T-helper 17 cell (primary cell): ENCODE measurements around the gene NR2F2. TPM values are rescaled to one million over a fixed set of nuclear protein-coding genes. Genes with fewer than 3 reads are reported as not detected.

Experiments used
- ATAC-seq: fragments of 150-1000 bp; cut with Tn5 transposase; 2 replicates; pipeline ENCODE4 v1.10.0; 2021; ENCODE audit warnings: mild to moderate bottlenecking, moderate library complexity
- DNase-seq, 3 donors: peaks; one replicate each; pipeline versions ENCODE4 v3.0.0 to v3.0.0-alpha.2; 2020 to 2021
- H3K9me3 ChIP-seq: one replicate; pipeline ENCODE4 v1.7.0; 2013; ENCODE audit warnings: low read length, mild to moderate bottlenecking; ENCODE audit not compliant: control insufficient read depth, poor library complexity, severe bottlenecking
- H3K27ac Mint-ChIP-seq: one replicate; pipeline ENCODE4 v1.8.0; 2022; ENCODE audit warnings: mild to moderate bottlenecking, moderate library complexity, mixed read lengths
- H3K27me3 Mint-ChIP-seq: one replicate; pipeline ENCODE4 v1.8.0; 2022; ENCODE audit warnings: mixed read lengths
- H3K36me3 Mint-ChIP-seq: one replicate; pipeline ENCODE4 v1.8.0; 2022; ENCODE audit warnings: low read depth, mixed read lengths
- H3K4me1 Mint-ChIP-seq: one replicate; pipeline ENCODE4 v1.8.0; 2022; ENCODE audit warnings: mild to moderate bottlenecking, mixed read lengths
- H3K4me3 Mint-ChIP-seq: one replicate; pipeline ENCODE4 v1.8.0; 2022; ENCODE audit warnings: mild to moderate bottlenecking, moderate library complexity, mixed read lengths
- total RNA-seq, 4 donors: library from RNA in 2 of 4; stranded (reverse) in 2 of 4; gene quantifications; one replicate each; pipeline ENCODE4 v1.2.3 and lab custom pipeline; 2022 to 2026

The NR2F2 gene
- total RNA-seq, 2 donors from 2014 or later: not detected

DNA sequence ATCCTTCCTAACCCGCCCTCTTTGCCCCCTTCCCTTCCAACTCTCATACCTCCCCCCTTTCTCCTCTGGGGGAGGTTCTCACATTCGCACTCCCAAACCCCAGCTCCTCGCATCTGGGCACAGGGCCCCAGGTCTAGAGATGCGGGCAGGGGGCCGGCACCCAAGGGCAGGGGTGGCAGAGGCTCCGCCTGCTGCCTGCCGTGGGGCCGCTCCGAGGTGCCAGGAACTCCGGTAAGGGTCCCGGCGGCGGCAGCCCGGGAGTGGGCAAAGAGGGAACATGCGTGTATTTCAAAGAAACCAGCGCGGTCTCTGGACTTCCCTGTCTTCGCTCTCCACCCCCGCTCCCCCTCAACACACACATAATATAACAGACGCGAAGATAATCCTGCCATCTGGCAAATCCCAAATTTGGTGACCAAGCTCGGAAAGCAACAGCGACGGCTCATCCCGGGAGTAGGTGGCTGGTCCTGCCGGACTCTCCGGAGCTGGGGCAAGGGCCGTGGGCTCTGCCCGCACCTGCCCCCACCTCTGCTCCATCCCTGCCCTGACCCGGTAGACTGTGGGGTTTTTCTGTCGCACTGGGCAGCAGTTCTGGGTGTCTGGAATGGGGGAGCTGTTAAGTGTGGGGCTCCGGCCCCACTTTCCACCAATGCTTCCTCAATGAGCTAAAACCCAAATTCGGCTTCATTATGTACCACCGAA, 31.0 kb downstream of the NR2F2 start:
- Mint-ChIP-seq H3K4me3 (peak overlapping the region; percentile 5), H3K36me3 (no peaks in the 10 kb centered on the region), H3K27me3 (peaks cover 77% of the 10 kb centered on the region), H3K27ac (no peak overlapping the region), H3K4me1 (peaks cover 9% of the 10 kb centered on the region)
- H3K9me3 ChIP-seq: no peaks in the 10 kb centered on the region
- ATAC-seq: no peak
- DNase-seq: no peak

DNA sequence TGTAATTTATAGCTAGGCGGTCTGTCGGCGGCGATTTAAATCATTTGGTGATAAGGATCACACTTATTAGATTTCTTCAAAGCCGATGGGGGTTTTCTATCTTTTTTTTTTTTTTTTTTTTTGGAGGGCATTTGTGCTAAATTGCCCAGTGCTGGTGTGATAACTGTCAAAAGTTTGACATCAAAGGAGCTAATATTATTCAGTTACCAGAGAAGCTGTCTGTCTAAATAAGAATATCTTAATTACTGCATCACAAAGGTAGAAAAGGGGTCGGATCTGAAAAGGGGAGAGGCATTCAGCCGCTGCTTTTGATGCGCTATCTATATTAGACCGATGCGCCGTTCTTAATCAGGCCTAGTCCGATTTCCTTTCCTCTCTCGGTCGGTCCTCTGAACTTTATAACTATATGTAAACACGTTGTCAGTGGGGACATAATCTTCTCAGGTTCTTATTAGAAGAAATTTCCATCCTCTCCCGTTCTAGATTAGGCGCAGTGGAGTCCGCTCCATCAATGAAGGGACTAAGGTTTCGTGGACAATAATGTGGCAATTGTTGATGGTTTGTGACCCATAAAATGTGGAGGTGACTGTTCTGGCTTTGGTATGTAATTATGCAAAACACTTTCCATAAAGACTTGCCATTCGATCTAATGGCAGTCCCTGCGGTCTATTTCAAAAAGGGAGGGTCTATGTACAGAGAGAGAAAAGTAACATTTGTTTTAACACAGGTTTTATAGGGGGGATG, 31.7 kb downstream of the NR2F2 start:
- ATAC-seq (no peak), DNase-seq (no peak)
- H3K27ac Mint-ChIP-seq: no peak overlapping the region
- H3K9me3 ChIP-seq: no peaks in the 10 kb centered on the region
- H3K4me3 Mint-ChIP-seq: no peak overlapping the region
- peaks cover 79% of the 10 kb centered on the region for H3K27me3 Mint-ChIP-seq
- H3K4me1 Mint-ChIP-seq: peaks cover 6% of the 10 kb centered on the region
- no peaks in the 10 kb centered on the region for H3K36me3 Mint-ChIP-seq

GRCh38 chr15:96362755-96363651, 32.5 kb downstream of the NR2F2 start:
- ATAC-seq (no peak), DNase-seq (no peak)
- Mint-ChIP-seq H3K27me3 (peaks cover 79% of the 10 kb centered on the region), H3K4me1 (peaks cover 2% of the 10 kb centered on the region), H3K4me3 (no peak overlapping the region), H3K36me3 (no peaks in the 10 kb centered on the region), H3K27ac (no peak overlapping the region)
- H3K9me3 ChIP-seq: no peaks in the 10 kb centered on the region

- ATAC-seq (no peak), DNase-seq (no peak)
- H3K27ac Mint-ChIP-seq: no peak overlapping the region
- H3K9me3 ChIP-seq: no peaks in the 10 kb centered on the region
- H3K4me1 Mint-ChIP-seq: no peaks in the 10 kb centered on the region
- H3K27me3 Mint-ChIP-seq: peaks cover 79% of the 10 kb centered on the region
- H3K4me3 Mint-ChIP-seq: no peak overlapping the region
- H3K36me3 Mint-ChIP-seq: peaks cover 2% of the 10 kb centered on the region
These were observed 33.2 kb downstream of the NR2F2 start for GRCh38 chr15:96363707-96364106.

DNA sequence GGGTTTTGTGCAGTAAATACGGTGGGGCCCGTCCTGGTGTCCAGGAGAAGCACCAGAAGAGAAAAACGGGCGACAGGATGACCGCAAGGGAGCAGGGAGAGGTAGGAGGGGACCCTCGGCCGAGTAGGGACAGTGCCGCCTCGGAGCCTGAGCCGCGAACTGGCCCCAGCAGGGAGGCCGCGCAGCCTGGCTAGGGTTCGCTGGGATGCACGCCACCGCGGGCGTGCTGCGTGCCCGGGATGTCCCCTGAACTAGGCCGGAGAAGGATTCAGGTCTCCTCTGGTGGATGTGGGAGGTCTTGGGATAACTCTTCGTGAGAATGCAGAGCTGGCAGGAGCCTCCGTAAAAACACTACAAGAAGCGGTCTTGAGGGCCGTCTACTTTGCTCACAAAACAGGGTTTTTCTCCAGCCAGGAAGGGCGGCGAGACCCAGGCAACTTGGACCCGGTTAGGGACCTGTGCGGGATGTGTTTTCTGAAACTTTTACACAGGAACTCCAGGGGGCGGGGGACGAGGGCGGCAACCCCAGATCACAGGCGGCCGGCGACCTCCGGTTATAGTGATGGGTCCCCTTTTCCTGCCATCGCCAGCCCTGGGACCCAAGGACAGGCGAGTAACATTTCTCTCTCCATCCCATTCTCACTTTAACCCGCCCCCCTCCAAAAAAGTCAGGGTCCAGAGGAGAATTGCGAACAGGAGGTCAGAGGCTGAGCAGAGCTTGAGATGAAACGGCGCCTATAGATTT, 35.5 kb downstream of the NR2F2 start:
- DNase-seq (no peak), ATAC-seq (no peak)
- Mint-ChIP-seq H3K27ac (no peak overlapping the region), H3K4me3 (no peak overlapping the region), H3K36me3 (peaks cover 2% of the 10 kb centered on the region), H3K4me1 (no peaks in the 10 kb centered on the region), H3K27me3 (peaks cover 89% of the 10 kb centered on the region)
- no peaks in the 10 kb centered on the region for H3K9me3 ChIP-seq

DNA sequence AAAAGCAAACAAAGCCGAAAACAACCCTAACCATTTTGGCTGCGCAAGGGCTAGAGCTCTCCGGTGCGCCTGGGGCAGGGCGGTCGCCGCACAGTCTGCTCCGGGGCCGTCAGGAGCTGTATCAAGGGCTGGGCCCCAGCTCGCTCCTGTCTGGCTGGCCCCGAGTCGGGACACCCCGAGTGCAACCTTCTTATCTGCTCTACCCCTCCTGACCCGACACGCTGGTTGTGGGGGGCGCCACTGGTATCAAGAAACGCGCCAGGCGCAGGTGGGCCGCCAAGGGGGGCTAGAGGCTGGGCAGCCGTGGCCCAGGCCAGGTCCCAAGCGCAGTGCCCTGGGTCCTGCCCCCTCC, 36.0 kb downstream of the NR2F2 start:
- Mint-ChIP-seq H3K4me3 (no peak overlapping the region), H3K36me3 (peaks cover 2% of the 10 kb centered on the region), H3K27ac (no peak overlapping the region), H3K27me3 (peaks cover 83% of the 10 kb centered on the region), H3K4me1 (no peaks in the 10 kb centered on the region)
- no peaks in the 10 kb centered on the region for H3K9me3 ChIP-seq
- DNase-seq (no peak), ATAC-seq (no peak)

DNA sequence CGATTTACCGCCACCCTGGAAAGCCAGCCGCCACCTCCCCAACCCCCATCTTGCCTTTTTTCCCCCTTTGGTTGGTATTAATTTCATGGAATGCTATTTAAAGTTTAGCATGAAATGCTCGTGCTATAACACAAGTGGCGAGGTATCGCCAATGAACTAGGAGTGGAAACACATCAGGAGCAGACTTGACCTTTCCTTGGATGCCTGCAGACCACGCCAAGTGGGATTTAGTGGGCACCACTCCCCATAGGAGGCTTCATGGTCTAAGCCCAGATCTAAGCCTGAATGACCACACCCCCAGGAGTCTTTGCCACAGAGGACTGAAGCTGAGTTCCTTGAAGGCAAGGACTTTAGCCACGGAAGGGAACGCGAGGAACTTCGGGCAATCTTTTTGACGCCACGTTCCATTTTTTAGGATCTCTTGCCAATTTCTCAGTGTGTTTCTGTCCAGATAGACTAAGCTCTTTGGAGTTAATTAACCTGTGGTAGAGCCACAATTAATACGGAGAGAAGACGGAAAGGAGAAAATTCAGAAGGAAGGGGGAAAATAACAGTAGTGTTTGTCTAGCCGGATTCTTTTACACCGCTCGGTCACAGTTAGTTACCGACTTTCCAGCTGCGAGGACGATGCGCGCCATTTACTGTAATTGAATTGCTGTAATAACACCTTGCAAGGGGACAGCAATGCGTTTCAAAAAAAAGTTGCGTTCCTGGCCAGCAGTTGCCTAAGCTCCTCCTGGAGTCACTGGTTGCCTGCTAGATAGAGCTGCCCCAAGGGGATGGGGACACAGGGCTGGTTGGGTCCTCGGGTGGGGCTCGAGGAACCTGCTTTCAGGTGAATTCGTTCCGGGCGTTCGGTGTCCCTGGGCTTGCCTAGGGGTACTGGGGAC, 37.1 kb downstream of the NR2F2 start:
- ATAC-seq: no peak

DNA sequence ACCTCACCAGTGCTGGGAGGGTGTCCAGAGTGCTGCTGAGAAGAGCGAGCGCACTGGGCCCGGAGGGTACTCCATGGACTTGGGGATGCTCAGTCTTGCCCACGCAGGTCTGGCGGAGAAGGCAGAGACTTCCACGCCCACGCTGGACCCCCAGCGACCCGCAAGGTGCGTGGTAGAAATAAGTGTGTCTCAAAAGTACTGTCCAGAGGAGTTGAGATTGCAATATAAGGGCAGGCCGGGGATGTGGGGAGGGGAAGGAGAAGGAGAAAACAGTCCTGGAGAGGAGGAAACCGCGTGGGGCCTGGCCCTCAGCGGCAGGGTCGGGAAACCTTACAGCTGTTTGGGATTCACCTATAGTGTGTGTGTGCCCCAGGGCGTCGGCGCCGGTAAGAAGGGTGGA, 38.9 kb downstream of the NR2F2 start:
- H3K9me3 ChIP-seq: no peaks in the 10 kb centered on the region
- no peak for ATAC-seq
- H3K4me3 Mint-ChIP-seq: no peak overlapping the region
- DNase-seq: no peak
- peaks cover 2% of the 10 kb centered on the region for H3K36me3 Mint-ChIP-seq
- H3K4me1 Mint-ChIP-seq: no peaks in the 10 kb centered on the region
- H3K27ac Mint-ChIP-seq: no peak overlapping the region
- peaks cover 58% of the 10 kb centered on the region for H3K27me3 Mint-ChIP-seq

More for the DNA sequence above, 37.1 kb downstream of the NR2F2 start:
- Mint-ChIP-seq H3K27ac (no peak overlapping the region), H3K36me3 (peaks cover 2% of the 10 kb centered on the region), H3K27me3 (peaks cover 76% of the 10 kb centered on the region), H3K4me3 (peak overlapping the region; percentile 43), H3K4me1 (no peaks in the 10 kb centered on the region)
- DNase-seq: no peak
- H3K9me3 ChIP-seq: no peaks in the 10 kb centered on the region

- DNase-seq (no peak), ATAC-seq (no peak)
- no peak overlapping the region for H3K27ac Mint-ChIP-seq
- no peaks in the 10 kb centered on the region for H3K4me1 Mint-ChIP-seq
- no peak overlapping the region for H3K4me3 Mint-ChIP-seq
- peaks cover 2% of the 10 kb centered on the region for H3K36me3 Mint-ChIP-seq
- no peaks in the 10 kb centered on the region for H3K9me3 ChIP-seq
- H3K27me3 Mint-ChIP-seq: peaks cover 55% of the 10 kb centered on the region
These were observed 39.5 kb downstream of the NR2F2 start for GRCh38 chr15:96369825-96370621.

- H3K27ac Mint-ChIP-seq: no peak overlapping the region
- DNase-seq (no peak), ATAC-seq (no peak)
- H3K27me3 Mint-ChIP-seq: peaks cover 34% of the 10 kb centered on the region
- peaks cover 2% of the 10 kb centered on the region for H3K36me3 Mint-ChIP-seq
- no peak overlapping the region for H3K4me3 Mint-ChIP-seq
- no peaks in the 10 kb centered on the region for H3K9me3 ChIP-seq
- no peaks in the 10 kb centered on the region for H3K4me1 Mint-ChIP-seq
These were observed 42.1 kb downstream of the NR2F2 start for GRCh38 chr15:96372554-96372953.

DNA sequence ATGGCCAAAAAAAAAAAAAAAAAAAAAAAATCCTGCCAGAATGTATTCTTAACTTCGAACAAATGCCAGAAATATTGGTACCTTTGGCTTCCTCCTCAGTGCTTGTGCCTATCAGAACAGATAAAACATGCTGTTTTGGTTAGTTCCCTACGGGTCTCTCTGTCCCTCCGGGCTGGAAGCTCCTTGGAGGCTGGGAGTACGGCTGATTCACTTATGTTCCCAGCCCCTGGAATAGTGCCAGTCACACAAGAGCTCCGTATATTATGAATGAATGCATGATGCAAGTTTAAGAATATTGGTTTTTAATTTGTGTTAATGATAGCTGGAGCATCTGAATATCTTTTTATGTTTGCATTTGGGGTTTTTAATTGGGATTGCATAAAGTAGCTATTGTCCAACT, 44.0 kb downstream of the NR2F2 start:
- H3K27me3 Mint-ChIP-seq: peaks cover 14% of the 10 kb centered on the region
- DNase-seq (no peak), ATAC-seq (no peak)
- no peaks in the 10 kb centered on the region for H3K4me1 Mint-ChIP-seq
- H3K27ac Mint-ChIP-seq: no peak overlapping the region
- no peaks in the 10 kb centered on the region for H3K36me3 Mint-ChIP-seq
- H3K4me3 Mint-ChIP-seq: no peak overlapping the region
- no peaks in the 10 kb centered on the region for H3K9me3 ChIP-seq
